ENCODE results near the gene WBP2. TPM values are rescaled to one million over a fixed set of nuclear protein-coding genes. Genes with fewer than 3 reads are reported as not detected.
A peak's percentile ranks its signal among the peaks of the same experiment; 100 is the strongest.

WBP2 gene
- total RNA-seq, 4 donors from 2014 or later, result 64.9 to 99.4 (median 76.9) TPM

DNA sequence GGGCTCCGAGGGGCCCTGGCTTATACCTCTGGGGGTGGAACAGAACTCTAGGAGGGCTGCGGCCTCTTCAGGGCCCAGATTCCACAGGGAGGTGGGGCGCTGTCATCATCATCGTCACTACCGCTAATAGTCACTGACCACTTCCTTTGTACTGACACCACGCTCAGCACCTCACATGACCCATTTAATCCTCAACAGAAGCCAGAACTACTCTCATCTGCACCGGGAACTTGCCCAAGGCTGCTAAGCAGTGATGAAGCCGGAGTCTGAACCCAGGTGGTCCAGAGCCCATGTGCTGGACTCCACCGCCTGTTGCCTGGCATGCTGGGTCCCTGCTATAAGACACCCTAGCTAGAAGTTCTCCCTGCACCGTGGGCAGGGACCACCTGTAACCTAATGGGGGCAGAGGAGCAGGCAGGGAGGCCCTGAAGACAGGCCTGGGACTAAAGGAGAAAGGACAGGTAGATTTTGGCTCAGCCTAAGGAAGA lies 22.9 kb downstream of the WBP2 start:
- no peaks in the 10 kb centered on the region for H3K27me3 ChIP-seq
- no peak for DNase-seq (ENCODE audit: low spot score in 2 of 2)
- no peaks in the 10 kb centered on the region for H3K9me3 ChIP-seq
- no peak for TF ChIP-seq CTCF (IDR thresholded peaks at IDR 0.05)
- peak overlapping the region; percentile 32 for H3K27ac ChIP-seq
- peaks cover 28% of the 10 kb centered on the region for H3K4me1 ChIP-seq
- WGBS, result 62% methylated on average over 9 of the region's 10 CpGs
- no peak overlapping the region for H3K4me3 ChIP-seq
- peaks cover 35% of the 10 kb centered on the region for H3K36me3 ChIP-seq

- Histone ChIP-seq H3K4me1 (peaks cover 36% of the 10 kb centered on the region), H3K9me3 (no peaks in the 10 kb centered on the region), H3K27ac (no peak overlapping the region), H3K4me3 (no peak overlapping the region), H3K36me3 (peaks cover 28% of the 10 kb centered on the region), H3K27me3 (no peaks in the 10 kb centered on the region)
- TF ChIP-seq EP300 (IDR thresholded peaks at IDR 0.05), result no peak
- TF ChIP-seq POLR2AphosphoS5 (IDR thresholded peaks at IDR 0.05), result no peak
- no peak for TF ChIP-seq CTCF (IDR thresholded peaks at IDR 0.05)
- TF ChIP-seq POLR2A (IDR thresholded peaks at IDR 0.05), result no peak
- DNase-seq (ENCODE audit: low spot score in 2 of 2), result peak in 1 of 2 donors; percentile 77
- 95% methylated on average over 13 of the region's 15 CpGs for WGBS
Measured at GRCh38 chr17:75831032-75831571, 24.0 kb downstream of the WBP2 start.

GRCh38 chr17:75830164-75831031 lies 24.7 kb downstream of the WBP2 start:
- TF ChIP-seq CTCF (IDR thresholded peaks at IDR 0.05) (peak in 1 of 2 donors; percentile 44), POLR2AphosphoS5 (IDR thresholded peaks at IDR 0.05) (no peak), EP300 (IDR thresholded peaks at IDR 0.05) (no peak)
- Histone ChIP-seq H3K9me3 (no peaks in the 10 kb centered on the region), H3K36me3 (peaks cover 21% of the 10 kb centered on the region), H3K4me3 (no peak overlapping the region), H3K27ac (no peak overlapping the region), H3K27me3 (no peaks in the 10 kb centered on the region), H3K4me1 (peaks cover 34% of the 10 kb centered on the region)
- 78% methylated on average over 25 of the region's 27 CpGs for WGBS
- DNase-seq (ENCODE audit: low spot score in 2 of 2), result no peak

- 94% methylated on average over 7 of the region's 7 CpGs for WGBS
- H3K9me3 ChIP-seq, result no peaks in the 10 kb centered on the region
- peaks cover 25% of the 10 kb centered on the region for H3K36me3 ChIP-seq
- H3K27me3 ChIP-seq, result no peaks in the 10 kb centered on the region
- no peak overlapping the region for H3K27ac ChIP-seq
- peaks cover 30% of the 10 kb centered on the region for H3K4me1 ChIP-seq
- DNase-seq (ENCODE audit: low spot score in 2 of 2), result no peak
- TF ChIP-seq POLR2A (IDR thresholded peaks at IDR 0.05), result no peak
- H3K4me3 ChIP-seq, result no peak overlapping the region
Measured at GRCh38 chr17:75829747-75830146, 25.4 kb downstream of the WBP2 start.

DNA sequence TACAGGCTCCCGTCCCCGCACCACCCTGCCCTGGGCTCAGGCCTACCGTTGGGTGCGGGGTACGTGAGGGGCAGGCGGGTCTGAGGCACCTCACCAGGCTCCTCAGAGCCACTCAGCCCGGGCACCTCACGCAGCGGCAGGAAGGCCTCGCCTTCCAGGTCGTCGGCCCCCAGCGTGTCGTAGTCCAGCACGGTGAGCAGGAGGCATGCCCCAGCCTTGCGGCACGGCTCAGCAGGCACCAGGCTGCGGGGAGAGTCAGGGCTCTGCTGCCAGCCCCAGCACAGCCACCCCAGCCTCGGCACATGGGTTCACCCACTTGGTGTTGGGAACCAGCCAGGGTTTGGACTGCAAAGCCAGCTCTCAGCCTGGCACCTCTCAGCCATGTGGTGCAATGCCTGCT lies 26.4 kb downstream of the WBP2 start:
- peaks cover 30% of the 10 kb centered on the region for H3K36me3 ChIP-seq
- peaks cover 35% of the 10 kb centered on the region for H3K4me1 ChIP-seq
- TF ChIP-seq POLR2AphosphoS5 (IDR thresholded peaks at IDR 0.05), result no peak
- TF ChIP-seq CTCF (IDR thresholded peaks at IDR 0.05), result no peak
- TF ChIP-seq POLR2A (IDR thresholded peaks at IDR 0.05), result no peak
- TF ChIP-seq EP300 (IDR thresholded peaks at IDR 0.05), result no peak
- H3K4me3 ChIP-seq, result no peak overlapping the region
- no peak for DNase-seq (ENCODE audit: low spot score in 2 of 2)
- H3K27me3 ChIP-seq, result no peaks in the 10 kb centered on the region
- no peak overlapping the region for H3K27ac ChIP-seq
- no peaks in the 10 kb centered on the region for H3K9me3 ChIP-seq
- WGBS, result 100% methylated on average over 2 of the region's 19 CpGs

All from suprapubic skin (tissue), 4 donors.